ENCODE measurements around the gene LONP1.

GRCh38 chr19:5646703-5647102, 73.2 kb downstream of the LONP1 start:
- no peak for TF ChIP-seq EZH2phosphoT487 (IDR thresholded peaks at IDR 0.05; ENCODE audit: insufficient read depth, low read depth)
- no peak for TF ChIP-seq EZH2 (IDR thresholded peaks at IDR 0.05; ENCODE audit: insufficient read depth, poor library complexity, severe bottlenecking)

All from GM23248 (cell line).